ENCODE results near the gene CGB1.
A peak's percentile ranks its signal among the peaks of the same experiment; 100 is the strongest.

Gene CGB1

GRCh38 chr19:49036815-49037214 is at the start of gene CGB1:
Gene CGB1, minus strand, starts transcription at chr19:49036895. Its CDS starts 184 bp downstream, at chr19:49036711.
- peak; percentile 26; the same call in 2 of the 3 replicates for ATAC-seq

GRCh38 chr19:49086296-49086695 is 49.6 kb upstream of the CGB1 start:
- no peak for ATAC-seq
- TF ChIP-seq SNAI2 (CRISPR knock-in tag; IDR thresholded peaks at IDR 0.05) (no peak), ARNTL (CRISPR knock-in tag; IDR thresholded peaks at IDR 0.05; ENCODE audit: borderline replicate concordance, low read depth) (no peak), ZC3H10 (CRISPR knock-in tag; IDR thresholded peaks at IDR 0.05) (no peak), POU6F1 (CRISPR knock-in tag; IDR thresholded peaks at IDR 0.05; ENCODE audit: borderline replicate concordance, low read depth) (no peak), TOX (CRISPR knock-in tag; IDR thresholded peaks at IDR 0.05; ENCODE audit: borderline replicate concordance) (no peak), OSR1 (CRISPR knock-in tag; IDR thresholded peaks at IDR 0.05) (no peak), RARB (CRISPR knock-in tag; IDR thresholded peaks at IDR 0.05) (no peak), ESRRG (CRISPR knock-in tag; IDR thresholded peaks at IDR 0.05) (no peak), ZNF70 (CRISPR knock-in tag; IDR thresholded peaks at IDR 0.05) (no peak), PPARA (CRISPR knock-in tag; IDR thresholded peaks at IDR 0.05; ENCODE audit: borderline replicate concordance) (no peak), CREB5 (CRISPR knock-in tag; IDR thresholded peaks at IDR 0.05; ENCODE audit: low read depth) (no peak), ISL1 (CRISPR knock-in tag; IDR thresholded peaks at IDR 0.05) (no peak), CSDC2 (CRISPR knock-in tag; IDR thresholded peaks at IDR 0.05) (no peak), ZNF8 (CRISPR knock-in tag; IDR thresholded peaks at IDR 0.05) (no peak)

- no peak for ATAC-seq
- TF ChIP-seq SNAI2 (CRISPR knock-in tag; IDR thresholded peaks at IDR 0.05) (no peak), PPARA (CRISPR knock-in tag; IDR thresholded peaks at IDR 0.05; ENCODE audit: borderline replicate concordance) (no peak), ZC3H10 (CRISPR knock-in tag; IDR thresholded peaks at IDR 0.05) (no peak), CREB5 (CRISPR knock-in tag; IDR thresholded peaks at IDR 0.05; ENCODE audit: low read depth) (no peak), ZNF565 (CRISPR knock-in tag; conservative IDR thresholded peaks at IDR 0.05; ENCODE audit: low read depth) (no peak), GLIS3 (CRISPR knock-in tag; IDR thresholded peaks at IDR 0.05) (no peak), BACH2 (CRISPR knock-in tag; IDR thresholded peaks at IDR 0.05; ENCODE audit: borderline replicate concordance) (no peak), ZNF8 (CRISPR knock-in tag; IDR thresholded peaks at IDR 0.05) (no peak), TOX (CRISPR knock-in tag; IDR thresholded peaks at IDR 0.05; ENCODE audit: borderline replicate concordance) (no peak), POU6F1 (CRISPR knock-in tag; IDR thresholded peaks at IDR 0.05; ENCODE audit: borderline replicate concordance, low read depth) (no peak), ARNTL (CRISPR knock-in tag; IDR thresholded peaks at IDR 0.05; ENCODE audit: borderline replicate concordance, low read depth) (no peak), ZFP30 (CRISPR knock-in tag; IDR thresholded peaks at IDR 0.05) (no peak)
- TF ChIP-seq, protein P1, sequence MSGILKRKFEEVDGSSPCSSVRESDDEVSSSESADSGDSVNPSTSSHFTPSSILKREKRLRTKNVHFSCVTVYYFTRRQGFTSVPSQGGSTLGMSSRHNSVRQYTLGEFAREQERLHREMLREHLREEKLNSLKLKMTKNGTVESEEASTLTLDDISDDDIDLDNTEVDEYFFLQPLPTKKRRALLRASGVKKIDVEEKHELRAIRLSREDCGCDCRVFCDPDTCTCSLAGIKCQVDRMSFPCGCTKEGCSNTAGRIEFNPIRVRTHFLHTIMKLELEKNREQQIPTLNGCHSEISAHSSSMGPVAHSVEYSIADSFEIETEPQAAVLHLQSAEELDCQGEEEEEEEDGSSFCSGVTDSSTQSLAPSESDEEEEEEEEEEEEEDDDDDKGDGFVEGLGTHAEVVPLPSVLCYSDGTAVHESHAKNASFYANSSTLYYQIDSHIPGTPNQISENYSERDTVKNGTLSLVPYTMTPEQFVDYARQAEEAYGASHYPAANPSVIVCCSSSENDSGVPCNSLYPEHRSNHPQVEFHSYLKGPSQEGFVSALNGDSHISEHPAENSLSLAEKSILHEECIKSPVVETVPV (CRISPR knock-in tag; IDR thresholded peaks at IDR 0.05), result no peak
Measured at GRCh38 chr19:49085868-49086232, 49.2 kb upstream of the CGB1 start.

DNA sequence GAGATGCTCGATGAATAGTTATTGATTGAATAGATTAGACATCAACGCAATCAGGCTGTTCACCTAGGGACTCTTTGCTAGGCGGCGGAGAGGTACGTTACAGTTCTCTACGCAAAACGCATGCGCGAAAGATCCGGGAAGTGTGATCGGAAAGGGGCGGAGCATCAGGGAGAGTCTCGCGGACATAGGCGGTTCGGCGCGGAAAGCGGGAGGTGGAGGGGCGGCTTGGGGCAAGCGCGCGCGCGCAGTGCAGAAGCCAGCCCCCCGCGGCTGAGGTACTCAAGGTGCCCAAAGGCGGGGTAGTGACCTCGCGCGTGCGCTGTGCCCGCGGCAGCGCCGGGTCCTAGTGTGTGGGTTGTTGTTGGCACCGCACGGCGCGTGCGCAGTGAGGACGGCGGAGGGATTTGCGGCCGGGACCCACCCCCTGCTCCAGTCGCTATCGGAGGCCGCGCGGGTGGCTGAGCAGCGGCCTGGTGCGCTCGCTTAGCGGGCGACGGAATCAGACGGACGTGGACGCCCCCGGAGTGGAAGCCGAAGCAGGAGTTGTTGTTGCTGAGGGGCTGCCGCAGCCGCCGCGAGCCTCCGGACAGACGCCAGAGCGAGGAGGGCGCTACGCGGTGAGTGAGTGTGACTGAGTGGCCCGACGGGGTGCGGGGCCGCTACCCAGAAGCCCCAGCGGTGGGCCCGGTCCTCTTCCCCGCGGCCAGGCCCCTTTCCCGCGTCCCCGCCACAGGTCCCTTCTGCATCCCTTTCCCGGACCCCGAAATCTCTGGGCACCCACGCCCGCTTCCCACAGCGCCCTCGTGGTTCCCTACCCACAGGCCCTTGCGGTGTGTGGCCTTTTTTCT is 48.5 kb upstream of the CGB1 start, which contains the start of gene SNRNP70:
SNRNP70 (plus strand) TSS at position 432 of the 848 bp plus-strand sequence. CDS start 964 bp downstream, outside the sequence.
- peak; percentile 96 for ATAC-seq
- TF ChIP-seq ZFP3 (CRISPR knock-in tag; IDR thresholded peaks at IDR 0.05), result peak; percentile 64; the same call in 1 of the 2 replicates
- TF ChIP-seq CREB5 (CRISPR knock-in tag; IDR thresholded peaks at IDR 0.05; ENCODE audit: low read depth), result no peak
- TF ChIP-seq RARB (CRISPR knock-in tag; IDR thresholded peaks at IDR 0.05), result no peak
- TF ChIP-seq GLIS3 (CRISPR knock-in tag; IDR thresholded peaks at IDR 0.05), result peak; percentile 89; the same call in 1 of the 2 replicates
- TF ChIP-seq ZNF70 (CRISPR knock-in tag; IDR thresholded peaks at IDR 0.05), result no peak
- no peak; the same call in 1 of the 2 replicates for TF ChIP-seq TSHZ2 (CRISPR knock-in tag; IDR thresholded peaks at IDR 0.05)
